ENCODE measurements around the gene AQP2. TPM values are rescaled to one million over a fixed set of nuclear protein-coding genes. Genes with fewer than 3 reads are reported as not detected.

Gene AQP2
- polyA plus RNA-seq, 1 of the 3 experiments (the other 2 are of a cell fraction), result not detected

GRCh38 chr12:49969651-49970429 lies 19.3 kb downstream of the AQP2 start:
- POLR2A ChIA-PET, result interaction anchor here (1.1 kb wide), 1 partner anchor 102 kb away, joined by 3 read pairs; no protein-coding TSS in a partner anchor
- 83% methylated on average over 11 of the region's 12 CpGs for WGBS (ENCODE audit: low lambda C conversion rate)
- H3K36me3 ChIP-seq (replicated peaks in 1 of 2; ENCODE audit: control insufficient read depth in 1 of 2, insufficient read depth in 2 of 2, low read length in 1 of 2), result no peaks in the 10 kb centered on the region

GRCh38 chr12:49970658-49971057 lies 20.1 kb downstream of the AQP2 start:
- no peak overlapping the region for H2AFZ ChIP-seq (ENCODE audit: low read depth)
- ChIA-PET POLR2A (no interaction called here), CTCF (interaction anchor here (1.4 to 20.3 kb wide), 6 partner anchors 9 to 205 kb away, joined by 3 to 1401 read pairs (median 118); partner anchors contain the start of gene ASIC1)
- no peaks in the 10 kb centered on the region for H3F3A ChIP-seq (replicated peaks; ENCODE audit: insufficient read depth)
- H3K27ac ChIP-seq (ENCODE audit: low read depth in 2 of 2, low read length in 1 of 2), result no peak overlapping the region
- no peaks in the 10 kb centered on the region for H3K79me2 ChIP-seq (ENCODE audit: insufficient read depth)
- no peak overlapping the region for H3K4me2 ChIP-seq
- H3K9me3 ChIP-seq, result no peaks in the 10 kb centered on the region
- H3K9me2 ChIP-seq, result no peaks in the 10 kb centered on the region
- 78% methylated on average over 10 of the region's 10 CpGs for WGBS (ENCODE audit: low lambda C conversion rate)
- no peaks in the 10 kb centered on the region for H3K36me3 ChIP-seq (replicated peaks in 1 of 2; ENCODE audit: control insufficient read depth in 1 of 2, insufficient read depth in 2 of 2, low read length in 1 of 2)
- DNase-seq, result no peak
- H3K4me3 ChIP-seq (ENCODE audit: low read depth in 2 of 2, low read length in 1 of 2), result no peak overlapping the region
- H4K20me1 ChIP-seq (ENCODE audit: insufficient read depth), result no peaks in the 10 kb centered on the region
- peaks cover 0 to 48% of the 10 kb centered on the region in 2 experiments; a peak in 1 of 4 replicates for H3K4me1 ChIP-seq (ENCODE audit: control insufficient read depth in 1 of 2, insufficient read depth in 2 of 2, low read depth in 1 of 2, low read length in 1 of 2)
- TF ChIP-seq NRF1 (IDR thresholded peaks at IDR 0.05; ENCODE audit: low read depth, low read length) (no peak), USF2 (IDR thresholded peaks at IDR 0.05; ENCODE audit: borderline replicate concordance, low read depth, low read length) (no peak), RAD21 (IDR thresholded peaks at IDR 0.05; ENCODE audit: low read length) (no peak), REST (IDR thresholded peaks at IDR 0.05; ENCODE audit: low read depth, low read length) (no peak), TCF12 (IDR thresholded peaks at IDR 0.05) (no peak), PBX3 (IDR thresholded peaks at IDR 0.05) (no peak), IRF3 (IDR thresholded peaks at IDR 0.05; ENCODE audit: low read depth, low read length) (no peak), EP300 (IDR thresholded peaks at IDR 0.05; ENCODE audit: borderline replicate concordance in 1 of 2, low read depth in 1 of 2, low read length in 1 of 2) (no peak), RFX5 (IDR thresholded peaks at IDR 0.05; ENCODE audit: low read length) (no peak), POLR2AphosphoS5 (IDR thresholded peaks at IDR 0.05; ENCODE audit: low read depth, low read length) (no peak), ZBTB33 (IDR thresholded peaks at IDR 0.05; ENCODE audit: borderline replicate concordance, low read depth) (no peak)
- no peaks in the 10 kb centered on the region for H3K27me3 ChIP-seq (ENCODE audit: insufficient read depth)
- H3K9ac ChIP-seq, result no peak overlapping the region

More at GRCh38 chr12:49969651-49970429, 19.3 kb downstream of the AQP2 start:
- Histone ChIP-seq H3K4me3 (ENCODE audit: low read depth in 2 of 2, low read length in 1 of 2) (no peak overlapping the region), H3K4me1 (ENCODE audit: control insufficient read depth in 1 of 2, insufficient read depth in 2 of 2, low read depth in 1 of 2, low read length in 1 of 2) (peaks cover 0 to 40% of the 10 kb centered on the region in 2 experiments; a peak in 1 of 4 replicates), H3K9me2 (no peaks in the 10 kb centered on the region), H3K9ac (no peak overlapping the region), H3F3A (replicated peaks; ENCODE audit: insufficient read depth) (no peaks in the 10 kb centered on the region), H3K27me3 (ENCODE audit: insufficient read depth) (no peaks in the 10 kb centered on the region), H3K79me2 (ENCODE audit: insufficient read depth) (no peaks in the 10 kb centered on the region), H3K27ac (ENCODE audit: low read depth in 2 of 2, low read length in 1 of 2) (no peak overlapping the region), H2AFZ (ENCODE audit: low read depth) (no peak overlapping the region), H4K20me1 (ENCODE audit: insufficient read depth) (no peaks in the 10 kb centered on the region), H3K9me3 (no peaks in the 10 kb centered on the region), H3K4me2 (no peak overlapping the region)
- no peak for DNase-seq
- CTCF ChIA-PET, result interaction anchor here (0.9 to 20.3 kb wide), 7 partner anchors 10 to 345 kb away, joined by 3 to 1401 read pairs (median 110); partner anchors contain the start of gene ASIC1
- TF ChIP-seq YY1 (IDR thresholded peaks at IDR 0.05; ENCODE audit: low read depth) (no peak), MXI1 (IDR thresholded peaks at IDR 0.05; ENCODE audit: low read depth, low read length) (no peak), TAF1 (IDR thresholded peaks at IDR 0.05; ENCODE audit: borderline replicate concordance, low read depth, low read length) (no peak), TCF12 (IDR thresholded peaks at IDR 0.05) (no peak), NFIC (IDR thresholded peaks at IDR 0.05; ENCODE audit: borderline replicate concordance) (no peak), MAX (IDR thresholded peaks at IDR 0.05; ENCODE audit: low read depth) (no peak), FOXM1 (IDR thresholded peaks at IDR 0.05; ENCODE audit: low read depth) (no peak), NRF1 (IDR thresholded peaks at IDR 0.05; ENCODE audit: low read depth, low read length) (no peak)

Measured in SK-N-SH (cell line).